Panc1 (cell line): Measurements from ENCODE around the gene FOXR1. TPM values are rescaled to one million over a fixed set of nuclear protein-coding genes. Genes with fewer than 3 reads are reported as not detected.
"Not testable (repeated sequence)": the region's sequence is repeated elsewhere in the genome, so short reads cannot be mapped to it uniquely, and the experiment has no call there.

Experiments used
- ATAC-seq: fragments of 200-7000 bp; cut with Tn5 transposase; 2 replicates; pipeline ENCODE4 v1.9.1; 2020; ENCODE audit warnings: mild to moderate bottlenecking, moderate library complexity
- BruUV-seq: library from RNA; stranded (reverse); fragments of 400-500 nt; replicated peaks from 2 replicates; lab custom pipeline; 2021; lab: Mats Ljungman, UMichigan
- CTCF ChIA-PET: fragments of 300-600 bp; sonication (Branson Sonifier 250); formaldehyde crosslinking; loops from one replicate; lab custom pipeline; 2022; ENCODE audit warnings: antibody characterized with exemption; lab: Charles Lee
- POLR2A ChIA-PET: fragments of 300-600 bp; sonication (Branson Sonifier 250); formaldehyde crosslinking; loops from one replicate; lab custom pipeline; 2022; ENCODE audit warnings: antibody characterized with exemption; lab: Charles Lee
- DNase-seq: peaks from one replicate; pipeline ENCODE4 v3.0.0-alpha.2; 2010; ENCODE audit warnings: low read depth, low spot score
- H3K27ac ChIP-seq: 2 replicates; pipeline ENCODE4 v1.5.1; 2011; ENCODE audit warnings: mild to moderate bottlenecking, low read length, inconsistent platforms
- H3K27me3 ChIP-seq: fragments of 200-500 bp; sonication (Bioruptor generic); 2 replicates; pipeline ENCODE4 v1.6.0; 2014; ENCODE audit warnings: low read length, inconsistent platforms; ENCODE audit not compliant: control insufficient read depth, insufficient read depth
- H3K36me3 ChIP-seq: fragments of 200-500 bp; sonication (Bioruptor generic); 2 replicates; pipeline ENCODE4 v1.5.1; 2014; ENCODE audit warnings: inconsistent platforms, mild to moderate bottlenecking, low read length, moderate library complexity; ENCODE audit not compliant: control insufficient read depth, insufficient read depth
- H3K4me1 ChIP-seq: 2 replicates; pipeline ENCODE4 v1.5.1; 2011; ENCODE audit warnings: inconsistent platforms, mild to moderate bottlenecking, low read length, moderate library complexity; ENCODE audit not compliant: control insufficient read depth, insufficient read depth
- H3K4me3 ChIP-seq, 2 experiments: 2 replicates each; pipeline ENCODE4 v1.5.1; 2011 to 2012; ENCODE audit warnings: low read depth in 2 of 2, low read length in 2 of 2, mild to moderate bottlenecking in 2 of 2, inconsistent platforms in 1 of 2, moderate library complexity in 1 of 2
- H3K9me3 ChIP-seq: fragments of 200-500 bp; sonication (Bioruptor generic); 2 replicates; pipeline ENCODE4 v1.5.1; 2014; ENCODE audit warnings: low read depth, mild to moderate bottlenecking, inconsistent platforms, low read length, moderate library complexity; ENCODE audit not compliant: control insufficient read depth, insufficient read depth
- CTCF ChIP-seq: fragments of 450-650 bp; IDR thresholded peaks from 2 replicates; pipeline ENCODE4 v1.5.1; 2017; ENCODE audit warnings: mild to moderate bottlenecking
- POLR2AphosphoS5 ChIP-seq: IDR thresholded peaks from 2 replicates; pipeline ENCODE4 v1.6.1; 2012; ENCODE audit warnings: mild to moderate bottlenecking, low read depth, low read length, moderate library complexity
- SIN3A ChIP-seq: IDR thresholded peaks from 2 replicates; pipeline ENCODE4 v1.6.1; 2012; ENCODE audit warnings: low read depth, mild to moderate bottlenecking, low read length, moderate library complexity, borderline replicate concordance; ENCODE audit not compliant: insufficient read depth
- TCF7L2 ChIP-seq: IDR thresholded peaks from 2 replicates; pipeline ENCODE4 v1.6.1; 2011; ENCODE audit warnings: mild to moderate bottlenecking, low read depth, low read length, inconsistent platforms
- in situ Hi-C: cut with HindIII; loops from 2 replicates; pipeline ENCODE4 v1.10.0; 2016; ENCODE audit warnings: low sequenced_read_pairs, low pct_unique_long_range_greater_than_20kb
- intact Hi-C: fragments of 100-400 bp; cut with micrococcal nuclease; formaldehyde crosslinking; loops from one replicate; pipeline ENCODE4 v1.10.0; 2022; ENCODE audit not compliant: unreplicated experiment
- total RNA-seq: library from RNA; stranded (reverse); gene quantifications from one replicate; pipeline ENCODE4 v1.2.1, GENCODE V29; 2021; ENCODE audit not compliant: unreplicated experiment
- TF ChIP-seq, protein P1 (sequence below), 2 experiments: IDR thresholded peaks; 2 replicates each; pipeline ENCODE4 v1.6.1; 2011 to 2012; ENCODE audit warnings: low read depth in 2 of 2, control low read depth in 1 of 2, low read length in 1 of 2, mild to moderate bottlenecking in 1 of 2, moderate library complexity in 1 of 2; ENCODE audit not compliant: insufficient read depth in 1 of 2

FOXR1 gene
- total RNA-seq, 1 experiment from 2014 or later = not detected

GRCh38 chr11:118948000-118948399, 23.6 kb upstream of the FOXR1 start:
- peak; percentile 51 for ATAC-seq
- Histone ChIP-seq H3K27ac (no peak overlapping the region), H3K36me3 (no peaks in the 10 kb centered on the region), H3K4me3 (no peak overlapping the region), H3K9me3 (no peaks in the 10 kb centered on the region), H3K27me3 (no peaks in the 10 kb centered on the region), H3K4me1 (no peaks in the 10 kb centered on the region)
- no peak for TF ChIP-seq TCF7L2
- no peak for TF ChIP-seq SIN3A
- TF ChIP-seq CTCF = no peak
- no peak for TF ChIP-seq POLR2AphosphoS5
- TF ChIP-seq, protein P1, sequence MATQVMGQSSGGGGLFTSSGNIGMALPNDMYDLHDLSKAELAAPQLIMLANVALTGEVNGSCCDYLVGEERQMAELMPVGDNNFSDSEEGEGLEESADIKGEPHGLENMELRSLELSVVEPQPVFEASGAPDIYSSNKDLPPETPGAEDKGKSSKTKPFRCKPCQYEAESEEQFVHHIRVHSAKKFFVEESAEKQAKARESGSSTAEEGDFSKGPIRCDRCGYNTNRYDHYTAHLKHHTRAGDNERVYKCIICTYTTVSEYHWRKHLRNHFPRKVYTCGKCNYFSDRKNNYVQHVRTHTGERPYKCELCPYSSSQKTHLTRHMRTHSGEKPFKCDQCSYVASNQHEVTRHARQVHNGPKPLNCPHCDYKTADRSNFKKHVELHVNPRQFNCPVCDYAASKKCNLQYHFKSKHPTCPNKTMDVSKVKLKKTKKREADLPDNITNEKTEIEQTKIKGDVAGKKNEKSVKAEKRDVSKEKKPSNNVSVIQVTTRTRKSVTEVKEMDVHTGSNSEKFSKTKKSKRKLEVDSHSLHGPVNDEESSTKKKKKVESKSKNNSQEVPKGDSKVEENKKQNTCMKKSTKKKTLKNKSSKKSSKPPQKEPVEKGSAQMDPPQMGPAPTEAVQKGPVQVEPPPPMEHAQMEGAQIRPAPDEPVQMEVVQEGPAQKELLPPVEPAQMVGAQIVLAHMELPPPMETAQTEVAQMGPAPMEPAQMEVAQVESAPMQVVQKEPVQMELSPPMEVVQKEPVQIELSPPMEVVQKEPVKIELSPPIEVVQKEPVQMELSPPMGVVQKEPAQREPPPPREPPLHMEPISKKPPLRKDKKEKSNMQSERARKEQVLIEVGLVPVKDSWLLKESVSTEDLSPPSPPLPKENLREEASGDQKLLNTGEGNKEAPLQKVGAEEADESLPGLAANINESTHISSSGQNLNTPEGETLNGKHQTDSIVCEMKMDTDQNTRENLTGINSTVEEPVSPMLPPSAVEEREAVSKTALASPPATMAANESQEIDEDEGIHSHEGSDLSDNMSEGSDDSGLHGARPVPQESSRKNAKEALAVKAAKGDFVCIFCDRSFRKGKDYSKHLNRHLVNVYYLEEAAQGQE (IDR thresholded peaks at IDR 0.05; ENCODE audit: insufficient read depth in 1 of 2, low read depth in 2 of 2, low read length in 1 of 2) = no peak
- in situ Hi-C loops = no loop called here
- ChIA-PET POLR2A (no interaction called here), CTCF (interaction anchor here (0.8 kb wide), 1 partner anchor 47 kb away, joined by 7 read pairs; no protein-coding TSS in a partner anchor)
- DNase-seq = no peak
- intact Hi-C loops = no loop called here
- BruUV-seq = no TSS peak

- no peak overlapping the region for H3K27ac ChIP-seq
- H3K4me3 ChIP-seq = no peak overlapping the region
- no TSS peak for BruUV-seq
- H3K9me3 ChIP-seq = no peaks in the 10 kb centered on the region
- no peaks in the 10 kb centered on the region for H3K27me3 ChIP-seq
- H3K4me1 ChIP-seq = no peaks in the 10 kb centered on the region
- no peak for TF ChIP-seq CTCF
- no peak for TF ChIP-seq SIN3A
- POLR2A ChIA-PET = no interaction called here
- no peaks in the 10 kb centered on the region for H3K36me3 ChIP-seq
- CTCF ChIA-PET = interaction anchor here (0.6 kb wide), 2 partner anchors 25 to 134 kb away, joined by 5 to 7 read pairs; no protein-coding TSS in a partner anchor
- in situ Hi-C loops (no loop called here), intact Hi-C loops (no loop called here)
- DNase-seq (no peak), ATAC-seq (no peak)
Observed at GRCh38 chr11:118953265-118953664, 18.3 kb upstream of the FOXR1 start.

DNA sequence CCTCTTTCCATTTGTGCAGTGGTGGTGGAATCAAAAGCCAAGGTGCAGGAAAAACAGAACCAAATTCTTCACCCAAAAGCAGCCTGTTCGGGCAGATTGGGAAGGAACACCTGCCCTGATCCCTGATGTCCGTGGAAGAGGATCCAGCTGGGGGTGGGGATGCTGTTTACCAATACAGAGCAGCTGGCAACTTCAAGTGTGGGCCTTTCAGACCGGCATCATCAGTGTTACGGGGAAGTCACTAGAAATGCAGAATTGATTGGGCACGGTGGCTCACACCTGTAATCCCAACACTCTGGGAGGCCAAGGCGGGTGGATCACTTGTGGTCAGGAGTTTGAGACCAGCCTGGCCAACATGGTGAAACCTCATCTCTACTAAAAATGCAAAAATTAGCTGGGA, 17.6 kb upstream of the FOXR1 start:
- intact Hi-C loops, DNase-seq, H3K27me3 ChIP-seq, BruUV-seq, H3K36me3 ChIP-seq, H3K27ac ChIP-seq, H3K4me3 ChIP-seq, H3K9me3 ChIP-seq, in situ Hi-C loops, ATAC-seq, H3K4me1 ChIP-seq: not testable (repeated sequence)
- ChIA-PET POLR2A (interaction anchor here (0.6 kb wide), 1 partner anchor 255 kb away, joined by 12 read pairs; no protein-coding TSS in a partner anchor), CTCF (interaction anchor here (0.6 kb wide), 1 partner anchor 135 kb away, joined by 7 read pairs; no protein-coding TSS in a partner anchor)
